Smooth muscle cell (in vitro differentiated cells): ENCODE results near the gene CSNK1D. TPM values are rescaled to one million over a fixed set of nuclear protein-coding genes. Genes with fewer than 3 reads are reported as not detected.

Source experiments
- DNase-seq: peaks from one replicate; lab custom pipeline; 2025; ENCODE audit not compliant: unreplicated experiment; lab: John Stamatoyannopoulos, UW
- H2AFZ ChIP-seq: fragments of 200-600 bp; sonication (generic); 2 replicates; pipeline ENCODE4 v1.6.0; 2016; ENCODE audit warnings: antibody characterized with exemption, low read depth, mild to moderate bottlenecking
- H3F3A ChIP-seq: fragments of 200-600 bp; sonication (generic); 2 replicates; pipeline ENCODE4 v1.6.0; 2017; ENCODE audit warnings: antibody characterized with exemption, low read depth
- H3K27ac ChIP-seq: fragments of 200-600 bp; sonication (generic); 2 replicates; pipeline ENCODE4 v1.5.1; 2016; ENCODE audit warnings: low read depth, mild to moderate bottlenecking
- H3K27me3 ChIP-seq: fragments of 200-600 bp; sonication (generic); 2 replicates; pipeline ENCODE4 v1.6.1; 2016; ENCODE audit warnings: low read depth, mild to moderate bottlenecking
- H3K36me3 ChIP-seq: fragments of 200-600 bp; sonication (generic); 2 replicates; pipeline ENCODE4 v1.5.1; 2016; ENCODE audit warnings: low read depth
- H3K4me1 ChIP-seq: fragments of 200-600 bp; sonication (generic); 2 replicates; pipeline ENCODE4 v1.5.1; 2016; ENCODE audit warnings: low read depth
- H3K4me2 ChIP-seq: fragments of 200-600 bp; sonication (generic); 2 replicates; pipeline ENCODE4 v1.6.0; 2016; ENCODE audit warnings: mild to moderate bottlenecking
- H3K4me3 ChIP-seq: fragments of 200-600 bp; sonication (generic); 2 replicates; pipeline ENCODE4 v1.5.1; 2016; ENCODE audit warnings: mild to moderate bottlenecking
- H3K79me2 ChIP-seq: fragments of 200-600 bp; sonication (generic); 2 replicates; pipeline ENCODE4 v1.6.0; 2016; ENCODE audit warnings: low read depth, mild to moderate bottlenecking
- H3K9ac ChIP-seq: fragments of 200-600 bp; sonication (generic); 2 replicates; pipeline ENCODE4 v1.6.0; 2016; ENCODE audit warnings: low read depth
- H3K9me3 ChIP-seq: fragments of 200-600 bp; sonication (generic); replicated peaks from 2 replicates; pipeline ENCODE4 v1.5.1; 2016; ENCODE audit warnings: low read depth
- H4K20me1 ChIP-seq: fragments of 200-600 bp; sonication (generic); 2 replicates; pipeline ENCODE4 v1.6.0; 2016; ENCODE audit warnings: low read depth
- CTCF ChIP-seq: fragments of 200-600 bp; sonication (generic); IDR thresholded peaks from 2 replicates; pipeline ENCODE4 v1.5.1; 2017; ENCODE audit warnings: borderline replicate concordance, mild to moderate bottlenecking, antibody characterized with exemption; ENCODE audit not compliant: insufficient read depth, poor library complexity, severe bottlenecking
- WGBS: methylation state at CpG from one replicate; pipeline ENCODE4 v1.1.7; 2016; ENCODE audit warnings: low lambda C conversion rate; 5-methylcytosine and 5-hydroxymethylcytosine counted together
- polyA plus RNA-seq: library from polyadenylated mRNA; unstranded; fragments of >200 nt; fragmentation: Nextera tagmentation; extraction: Ambion mirVana; gene quantifications from 2 replicates; pipeline ENCODE4 v1.2.1, GENCODE V29; 2016
- total RNA-seq: library from RNA; depleted of rRNA; stranded (reverse); fragments of >200 nt; gene quantifications from 2 replicates; pipeline ENCODE4 v1.2.3, GENCODE V29; 2014

The CSNK1D gene
- total and polyA plus RNA-seq, 2 experiments from 2014 or later = 51.6 to 135 TPM

GRCh38 chr17:82198092-82198491, 75.4 kb downstream of the CSNK1D start:
- TF ChIP-seq CTCF = no peak
- no peak overlapping the region for H2AFZ ChIP-seq
- no peak for DNase-seq
- WGBS = 92% methylated on average over 4 of the region's 4 CpGs
- H3K79me2 ChIP-seq = no peaks in the 10 kb centered on the region
- no peaks in the 10 kb centered on the region for H3K27me3 ChIP-seq
- H3K9ac ChIP-seq = no peak overlapping the region
- H3K4me1 ChIP-seq = no peaks in the 10 kb centered on the region
- peaks cover 4% of the 10 kb centered on the region for H4K20me1 ChIP-seq
- H3K4me2 ChIP-seq = no peak overlapping the region
- peaks cover 9% of the 10 kb centered on the region for H3K36me3 ChIP-seq
- H3K4me3 ChIP-seq = no peak overlapping the region
- no peaks in the 10 kb centered on the region for H3F3A ChIP-seq
- H3K27ac ChIP-seq = no peak overlapping the region
- no peaks in the 10 kb centered on the region for H3K9me3 ChIP-seq

- peaks cover 9% of the 10 kb centered on the region for H3K36me3 ChIP-seq
- H3K79me2 ChIP-seq = no peaks in the 10 kb centered on the region
These were observed 77.5 kb downstream of the CSNK1D start for GRCh38 chr17:82195675-82196672.

GRCh38 chr17:82194765-82195164, 78.7 kb downstream of the CSNK1D start:
- H3K9me3 ChIP-seq = no peaks in the 10 kb centered on the region
- H3K36me3 ChIP-seq = peaks cover 9% of the 10 kb centered on the region

More at GRCh38 chr17:82195675-82196672, 77.5 kb downstream of the CSNK1D start:
- Histone ChIP-seq H3F3A (no peaks in the 10 kb centered on the region), H3K9me3 (no peaks in the 10 kb centered on the region), H3K9ac (no peak overlapping the region), H2AFZ (no peak overlapping the region), H3K4me2 (no peak overlapping the region), H4K20me1 (no peaks in the 10 kb centered on the region), H3K4me1 (no peaks in the 10 kb centered on the region), H3K27me3 (no peaks in the 10 kb centered on the region), H3K27ac (no peak overlapping the region), H3K4me3 (no peak overlapping the region)
- 95% methylated on average over 25 of the region's 25 CpGs for WGBS
- DNase-seq = no peak
- TF ChIP-seq CTCF = no peak

More at GRCh38 chr17:82194765-82195164, 78.7 kb downstream of the CSNK1D start:
- no peak for DNase-seq
- Histone ChIP-seq H3K4me1 (no peaks in the 10 kb centered on the region), H3K9ac (no peak overlapping the region), H2AFZ (no peak overlapping the region), H3K4me3 (no peak overlapping the region), H3F3A (no peaks in the 10 kb centered on the region), H3K27me3 (no peaks in the 10 kb centered on the region), H3K27ac (no peak overlapping the region), H3K4me2 (no peak overlapping the region), H4K20me1 (no peaks in the 10 kb centered on the region), H3K79me2 (no peaks in the 10 kb centered on the region)
- no peak for TF ChIP-seq CTCF
- WGBS = over 99% methylated on average over 16 of the region's 16 CpGs
